ENCODE measurements around the gene ARHGEF7. TPM values are rescaled to one million over a fixed set of nuclear protein-coding genes. Genes with fewer than 3 reads are reported as not detected.

ARHGEF7 gene
- total and polyA plus RNA-seq, 8 donors = 52.8 to 86.0 (median 72.2) TPM

GRCh38 chr13:111304041-111304544, 189.0 kb downstream of the ARHGEF7 start:
- ATAC-seq (no peak), DNase-seq (no peak)
- Histone ChIP-seq H3K27me3 (no peaks in the 10 kb centered on the region), H3K36me3 (peaks cover 0 to 89% of the 10 kb centered on the region in 2 donors), H3K27ac (no peak overlapping the region), H3K4me1 (no peaks in the 10 kb centered on the region), H3K9me3 (no peaks in the 10 kb centered on the region), H3K4me3 (no peak overlapping the region)
- intact Hi-C loops (cut with DNase I) = no loop called here
- no peak for TF ChIP-seq CTCF (IDR thresholded peaks at IDR 0.05)

GRCh38 chr13:111304603-111305289, 189.6 kb downstream of the ARHGEF7 start:
- H3K4me3 ChIP-seq = no peak overlapping the region
- no peaks in the 10 kb centered on the region for H3K9me3 ChIP-seq
- no peak for DNase-seq
- TF ChIP-seq CTCF (IDR thresholded peaks at IDR 0.05) = no peak
- H3K27me3 ChIP-seq = no peaks in the 10 kb centered on the region
- intact Hi-C loops (cut with DNase I) = no loop called here
- ATAC-seq = no peak
- H3K27ac ChIP-seq = no peak overlapping the region
- H3K36me3 ChIP-seq = peaks cover 0 to 84% of the 10 kb centered on the region in 2 donors
- no peaks in the 10 kb centered on the region for H3K4me1 ChIP-seq

- DNase-seq = no peak
- H3K27me3 ChIP-seq = no peaks in the 10 kb centered on the region
- no peak for TF ChIP-seq CTCF (IDR thresholded peaks at IDR 0.05)
- no peak for ATAC-seq
- H3K36me3 ChIP-seq = peaks cover 0 to 27% of the 10 kb centered on the region in 2 donors
- intact Hi-C loops (cut with DNase I) = no loop called here
- H3K9me3 ChIP-seq = peaks cover 0 to 22% of the 10 kb centered on the region in 2 donors
- no peaks in the 10 kb centered on the region for H3K4me1 ChIP-seq
- H3K27ac ChIP-seq = no peak overlapping the region
- H3K4me3 ChIP-seq = no peak overlapping the region
Observed at GRCh38 chr13:111312944-111313590, 198.0 kb downstream of the ARHGEF7 start.

GRCh38 chr13:111313911-111314425, 198.9 kb downstream of the ARHGEF7 start:
- Histone ChIP-seq H3K9me3 (peaks cover 0 to 22% of the 10 kb centered on the region in 2 donors), H3K27ac (no peak overlapping the region), H3K4me3 (no peak overlapping the region), H3K27me3 (no peaks in the 10 kb centered on the region), H3K36me3 (peaks cover 0 to 23% of the 10 kb centered on the region in 2 donors), H3K4me1 (no peaks in the 10 kb centered on the region)
- no peak for ATAC-seq
- DNase-seq = no peak
- intact Hi-C loops (cut with DNase I) = no loop called here
- no peak for TF ChIP-seq CTCF (IDR thresholded peaks at IDR 0.05)

GRCh38 chr13:111314852-111315251, 199.7 kb downstream of the ARHGEF7 start:
- Histone ChIP-seq H3K4me3 (no peak overlapping the region), H3K9me3 (peaks cover 0 to 22% of the 10 kb centered on the region in 2 donors), H3K4me1 (no peaks in the 10 kb centered on the region), H3K36me3 (peaks cover 0 to 23% of the 10 kb centered on the region in 2 donors), H3K27me3 (no peaks in the 10 kb centered on the region), H3K27ac (no peak overlapping the region)
- no peak for DNase-seq
- intact Hi-C loops (cut with DNase I) = no loop called here
- no peak for ATAC-seq
- no peak for TF ChIP-seq CTCF (IDR thresholded peaks at IDR 0.05)
